ENCODE data around the gene SPTBN2.
"Not testable (repeated sequence)": the region's sequence is repeated elsewhere in the genome, so short reads cannot be mapped to it uniquely, and the experiment has no call there.

Gene SPTBN2

DNA sequence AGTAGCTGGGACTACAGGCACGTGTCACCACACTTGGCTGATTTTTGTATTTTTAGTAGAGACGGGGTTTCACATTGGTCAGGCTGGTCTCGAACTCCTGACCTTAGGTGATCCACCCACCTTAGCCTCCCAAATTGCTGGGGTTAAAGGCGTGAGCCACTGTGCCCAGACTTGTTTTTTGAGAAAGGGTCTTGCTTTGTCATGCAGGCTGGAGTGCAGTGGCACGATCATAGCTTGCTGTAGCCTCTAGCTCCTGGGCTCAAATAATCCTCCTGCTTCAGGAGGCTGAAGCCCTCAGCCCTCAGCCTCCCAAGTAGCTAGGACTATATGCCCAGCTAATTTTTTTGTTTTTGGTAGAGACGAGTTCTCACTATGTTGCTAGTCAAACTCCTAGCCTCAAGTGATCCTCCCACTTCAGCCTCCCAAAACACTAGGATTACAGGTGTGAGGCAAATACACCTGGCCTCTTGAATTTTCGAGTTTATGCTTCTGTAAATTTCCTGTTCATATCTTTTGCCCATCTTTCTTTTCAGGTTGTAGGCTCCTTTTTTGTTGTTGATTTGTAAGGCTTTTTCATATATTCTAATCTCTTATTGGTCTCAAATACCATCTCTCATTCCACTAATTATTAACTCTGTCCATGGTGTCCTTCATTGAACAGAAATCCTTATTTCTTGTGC, 47.9 kb downstream of the SPTBN2 start:
- no peak for DNase-seq

DNA sequence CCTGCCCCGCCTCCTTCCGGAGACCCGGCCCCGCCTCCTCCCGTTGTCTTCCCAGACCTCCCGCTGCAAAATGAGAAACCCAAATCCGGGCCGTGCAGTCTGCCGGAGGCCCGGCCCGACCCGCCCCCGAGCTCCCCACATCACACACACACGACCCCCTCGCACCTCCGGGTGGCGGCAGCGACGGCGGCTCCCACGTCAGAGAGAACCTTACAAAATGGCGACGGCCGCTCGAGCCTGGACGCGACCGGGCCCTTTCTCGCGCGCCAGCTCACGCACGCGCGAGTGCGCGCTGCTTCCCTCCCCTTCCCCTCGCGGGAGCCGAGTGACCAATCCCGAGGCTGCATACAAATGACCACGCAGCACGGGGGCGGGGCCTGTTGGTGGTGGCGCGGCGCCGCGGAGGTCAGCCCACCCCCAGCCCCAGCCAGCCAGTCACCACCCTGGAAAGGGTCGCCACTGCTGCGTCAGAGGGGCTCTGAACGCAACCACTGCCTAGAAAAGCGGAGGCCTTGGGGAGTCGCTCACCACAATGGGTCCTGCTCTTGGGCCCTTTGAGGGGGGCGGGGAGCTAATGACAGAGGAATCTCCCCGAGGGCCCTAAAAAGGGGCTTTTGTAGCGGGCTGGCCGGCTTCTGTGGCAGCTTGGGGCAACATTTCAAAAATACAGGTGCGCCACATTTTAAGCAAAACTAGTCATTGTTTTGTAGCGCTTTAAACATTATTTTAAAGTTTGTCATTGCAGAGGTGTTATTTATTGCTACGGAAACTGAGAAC, 51.2 kb downstream of the SPTBN2 start, which contains the start of gene RBM4B:
Gene RBM4B (minus strand): TSS at position 289 of the 777 bp plus-strand sequence. CDS start 808 bp downstream, outside the sequence.
- peak; percentile 95 for DNase-seq

DNA sequence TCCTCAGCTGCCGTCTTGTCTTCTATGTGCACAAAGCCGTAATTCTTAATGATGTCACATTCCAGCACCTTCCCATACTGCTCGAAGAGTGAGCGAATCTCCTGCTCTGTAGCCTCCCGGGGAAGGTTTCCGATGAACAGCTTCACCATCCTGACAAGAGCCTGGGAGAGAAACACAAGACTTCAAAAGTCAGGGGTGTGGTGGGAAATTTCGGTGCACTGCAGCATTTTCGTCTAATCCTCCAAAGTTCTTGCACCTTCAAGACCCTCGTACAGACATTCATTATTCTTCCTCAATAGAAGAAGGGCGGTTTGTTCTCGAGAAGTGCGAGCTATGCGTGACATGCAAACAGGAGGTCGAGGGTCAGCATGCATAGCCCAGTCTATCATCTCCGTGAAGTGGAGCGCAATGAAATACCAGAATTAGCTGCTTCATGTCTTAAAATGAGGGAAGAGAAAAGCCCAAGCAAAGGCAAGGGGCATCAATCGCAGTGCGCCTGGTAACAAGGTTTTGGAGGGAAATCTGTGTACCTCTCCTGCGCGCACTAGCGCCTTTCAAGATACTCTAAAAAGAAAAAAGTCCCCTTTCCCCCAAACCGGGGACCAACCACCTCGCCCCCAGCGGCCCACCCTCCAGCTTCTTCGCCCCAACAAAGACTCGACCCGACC, 52.0 kb downstream of the SPTBN2 start:
- no peak for DNase-seq

DNA sequence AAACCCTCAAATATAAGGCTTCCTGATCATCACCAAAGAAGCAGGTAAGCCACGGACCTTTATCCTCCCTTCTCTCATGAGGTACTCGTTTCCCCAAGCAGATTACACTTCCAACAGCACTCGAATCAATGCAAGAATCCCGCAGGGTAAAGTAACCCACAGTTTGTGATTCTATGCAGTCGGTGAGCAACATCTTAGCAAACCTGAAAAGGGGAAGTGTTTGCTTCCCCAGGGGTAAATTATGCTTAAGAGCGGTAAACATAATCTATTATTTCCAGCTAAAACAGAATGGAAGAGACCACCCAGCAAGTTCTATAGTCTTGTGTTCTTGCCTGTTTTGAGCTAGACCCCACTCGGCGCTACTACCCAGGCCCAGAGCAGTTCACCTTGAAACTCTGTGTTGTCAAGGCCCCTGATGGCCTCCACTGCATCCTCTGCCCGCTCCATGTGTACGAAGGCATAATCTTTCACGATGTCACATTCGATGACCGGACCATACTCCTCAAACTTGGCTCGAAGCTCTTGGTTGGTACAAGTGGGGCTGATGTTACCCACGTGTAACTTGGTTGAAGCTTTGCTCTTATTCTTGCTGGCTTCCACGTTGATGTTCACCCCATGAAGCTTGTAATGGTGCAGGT, 52.6 kb downstream of the SPTBN2 start:
- no peak for DNase-seq

DNA sequence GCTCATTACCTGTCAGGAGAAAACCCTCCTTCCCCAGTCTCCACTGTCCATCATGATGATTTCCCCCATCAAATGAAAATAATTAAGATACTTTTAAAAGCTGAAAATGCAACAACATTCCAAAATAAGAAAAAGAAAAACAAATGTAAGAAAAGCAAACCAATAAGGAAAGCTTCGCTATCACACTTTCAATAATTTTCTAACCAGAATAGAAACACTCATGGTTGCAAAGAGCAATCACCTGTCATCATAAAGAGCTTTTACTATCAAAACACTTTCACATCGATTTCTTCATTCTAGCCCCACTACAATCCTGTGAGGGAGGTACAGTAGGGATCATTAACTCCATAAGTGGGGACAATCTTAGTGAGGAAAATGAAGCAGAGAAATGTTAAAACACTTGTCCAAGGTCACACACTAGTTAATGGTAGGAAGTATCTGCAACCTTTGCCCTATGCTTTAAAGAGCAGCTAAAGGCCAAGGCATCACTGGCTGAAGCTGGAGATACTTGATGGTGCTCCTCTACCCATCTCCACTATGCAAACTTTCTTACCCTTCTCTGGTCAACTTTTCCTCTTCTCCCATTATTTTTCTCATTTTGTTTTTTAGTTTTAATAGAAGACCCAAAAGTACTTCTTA, 53.9 kb downstream of the SPTBN2 start:
- DNase-seq: no peak

DNA sequence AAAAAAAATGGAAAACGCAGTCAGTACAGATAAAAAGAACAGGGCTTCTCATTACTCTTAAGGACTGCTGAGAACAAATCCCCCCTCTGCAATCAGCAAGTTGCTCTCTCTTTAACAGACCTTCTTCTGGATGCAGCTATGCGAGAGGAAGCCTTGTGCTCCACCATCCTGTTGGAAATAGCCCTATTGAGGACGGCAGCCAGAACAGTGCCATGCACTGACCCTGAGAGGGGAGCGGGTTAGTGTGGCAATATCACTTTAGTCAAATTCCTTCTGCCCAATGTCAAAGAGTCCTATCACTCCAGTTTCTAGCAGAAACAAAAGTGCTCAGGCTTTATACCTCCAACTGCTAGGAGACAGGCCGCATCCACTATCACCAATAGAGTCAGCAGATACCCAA, 58.2 kb downstream of the SPTBN2 start:
- DNase-seq: no peak

DNA sequence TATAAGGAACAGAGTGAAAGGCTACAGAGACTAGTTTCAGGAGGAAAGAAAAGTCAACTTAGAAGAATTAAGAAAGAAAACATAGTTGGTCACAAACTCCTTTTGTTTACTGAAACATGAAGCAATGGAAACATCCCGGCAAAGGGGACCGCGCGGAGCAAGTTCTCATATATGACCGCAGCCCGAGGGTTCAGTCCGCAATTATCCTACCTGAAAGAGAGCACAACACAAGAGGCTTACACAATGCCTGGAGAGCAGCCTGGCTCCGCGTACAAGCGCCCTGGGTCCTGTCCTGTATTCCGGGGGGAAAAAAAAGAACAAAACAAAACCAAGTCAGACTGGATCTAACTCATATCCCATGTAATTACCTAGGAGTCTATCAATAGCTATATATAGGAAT, 63.6 kb downstream of the SPTBN2 start:
- no peak for DNase-seq

DNA sequence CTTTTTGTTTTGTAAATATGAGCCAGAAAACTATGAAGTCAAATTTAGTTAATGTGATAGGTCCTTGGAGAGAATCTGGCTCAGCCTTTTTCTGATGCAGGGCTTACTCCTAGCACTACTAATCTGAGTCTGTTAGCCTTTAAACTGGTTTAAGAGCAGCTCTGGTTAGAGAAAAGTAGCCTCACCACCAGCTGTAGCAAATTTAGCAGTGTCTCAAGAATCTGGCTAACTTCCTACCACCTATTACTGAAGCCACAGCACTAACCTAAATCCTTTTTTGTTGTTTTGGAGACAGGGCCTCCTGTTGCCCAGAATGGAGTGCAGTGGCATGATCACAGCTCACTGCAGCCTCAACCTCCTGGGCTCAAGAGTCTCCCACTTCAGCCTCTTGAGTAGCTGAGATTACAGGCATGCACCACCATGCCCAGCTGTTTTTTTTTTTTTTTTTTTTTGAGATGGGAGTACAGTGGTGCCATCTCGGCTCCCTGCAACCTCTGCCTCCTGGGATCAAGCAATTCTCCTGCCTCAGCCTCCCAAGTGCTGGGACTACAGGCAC, 65.2 kb downstream of the SPTBN2 start:
- no peak for DNase-seq

DNA sequence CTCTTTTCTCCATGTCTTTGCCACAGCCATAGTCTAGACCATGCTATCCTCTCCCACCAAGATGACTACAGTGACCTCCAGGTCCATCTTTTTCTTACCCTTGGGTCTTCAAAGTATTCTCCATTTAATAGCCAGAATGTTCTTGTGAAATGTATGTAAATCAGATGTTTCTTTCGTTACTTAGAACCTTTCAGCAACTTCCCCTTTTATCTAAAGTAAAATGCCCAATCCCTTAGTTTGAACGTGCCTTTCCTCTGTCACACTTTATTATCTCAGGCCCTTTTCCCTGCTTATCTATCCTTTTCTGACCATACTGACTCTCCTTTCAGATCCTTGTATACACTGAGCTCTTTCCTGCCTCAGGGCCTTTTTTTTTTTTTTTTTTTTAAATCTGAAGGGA, 69.3 kb downstream of the SPTBN2 start:
- no peak for DNase-seq

DNA sequence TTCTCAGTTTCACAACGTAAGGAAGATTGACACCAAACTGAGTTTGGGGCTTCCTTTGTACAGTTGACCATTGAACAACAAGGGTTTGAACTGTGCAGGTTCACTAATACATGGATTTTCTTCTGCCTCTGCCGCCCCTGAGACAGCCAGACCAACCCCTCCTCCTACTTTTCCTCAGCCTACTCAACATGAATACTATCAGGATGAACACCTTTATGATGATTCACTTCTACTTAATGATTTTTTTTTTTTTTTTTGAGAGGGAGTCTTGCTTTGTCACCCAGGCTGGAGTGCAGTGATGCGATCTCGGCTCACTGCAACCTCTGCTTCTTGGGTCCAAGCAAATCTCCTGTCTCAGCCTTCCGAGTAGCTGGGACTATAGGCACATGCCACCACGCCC, 75.9 kb downstream of the SPTBN2 start:
- no peak for DNase-seq

DNA sequence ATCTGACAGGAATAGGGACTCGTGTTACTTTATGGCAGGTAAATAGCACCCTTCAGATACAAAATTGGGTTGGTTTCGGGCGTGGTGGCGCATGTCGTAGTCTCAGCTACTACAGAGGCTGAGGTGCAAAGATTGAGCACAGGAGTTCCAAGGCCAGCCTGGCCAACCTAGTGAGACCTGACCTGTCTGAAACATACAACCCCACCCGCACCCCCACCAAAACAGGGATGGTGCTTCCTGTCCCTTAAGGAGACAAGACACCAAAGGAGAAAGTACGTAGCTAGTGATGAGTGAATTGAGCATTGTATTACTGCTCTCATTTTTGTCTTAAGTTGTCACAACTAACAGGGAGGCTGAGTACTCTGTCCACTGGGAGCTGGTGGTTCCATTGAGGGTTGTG, 76.4 kb downstream of the SPTBN2 start:
- DNase-seq: no peak

DNA sequence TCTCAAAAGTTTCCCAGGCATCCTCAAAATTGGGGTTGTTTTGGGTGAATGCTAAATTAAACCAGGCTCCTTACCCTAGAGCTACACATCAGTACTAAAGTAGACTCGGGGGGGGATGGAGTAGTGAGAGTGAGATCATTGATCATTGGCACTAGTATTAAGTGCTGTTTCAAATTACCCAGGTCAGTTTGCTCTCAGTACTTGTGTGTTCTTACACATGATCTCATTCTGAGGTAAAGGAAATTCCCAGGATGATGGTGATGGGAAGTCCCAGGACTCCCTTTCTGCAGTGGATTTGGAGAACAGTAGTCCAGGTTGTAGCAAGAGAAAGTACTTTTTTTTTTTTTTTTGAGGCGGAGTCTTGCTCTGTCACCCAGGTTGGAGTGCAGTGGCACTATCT, 78.0 kb downstream of the SPTBN2 start:
- DNase-seq: no peak

DNA sequence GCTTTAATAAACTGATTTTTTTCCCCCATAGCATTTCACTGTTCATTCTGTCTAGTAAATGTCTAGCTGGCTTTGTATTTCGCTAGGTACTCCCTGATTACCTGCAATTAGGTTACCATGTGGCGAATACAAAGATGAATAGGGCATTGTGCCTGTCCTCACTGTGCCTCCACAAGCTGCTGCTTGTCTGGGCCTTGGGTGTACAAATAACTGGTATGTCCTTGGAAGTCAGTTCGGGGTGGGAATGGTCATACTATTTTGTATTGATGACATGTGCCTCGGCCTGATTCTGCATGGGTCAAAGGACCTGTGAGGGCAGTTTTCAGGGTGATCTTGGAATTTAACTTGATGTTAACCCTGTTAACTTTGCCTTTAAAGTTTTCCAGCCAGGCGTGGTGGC, 79.1 kb downstream of the SPTBN2 start:
- no peak for DNase-seq

DNA sequence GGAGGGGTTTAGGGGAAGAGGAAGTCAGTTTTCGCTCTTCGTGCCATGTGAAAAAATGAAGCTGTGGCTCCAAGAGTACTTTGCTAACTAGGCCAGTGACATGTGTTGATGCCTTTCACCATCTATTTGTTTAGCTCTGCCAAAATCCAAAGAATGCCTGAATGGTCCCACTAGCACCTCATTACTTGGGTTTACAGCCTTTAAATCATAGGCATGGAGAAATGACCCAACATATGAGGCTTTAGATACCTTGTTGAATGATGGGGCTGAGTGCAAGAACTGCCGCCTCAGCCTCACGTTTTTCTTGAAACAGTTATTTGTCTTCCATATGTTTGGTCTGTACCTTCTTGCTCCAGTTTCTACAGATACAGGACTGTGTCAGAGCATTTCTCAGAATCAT, 82.2 kb downstream of the SPTBN2 start:
- DNase-seq: no peak

DNA sequence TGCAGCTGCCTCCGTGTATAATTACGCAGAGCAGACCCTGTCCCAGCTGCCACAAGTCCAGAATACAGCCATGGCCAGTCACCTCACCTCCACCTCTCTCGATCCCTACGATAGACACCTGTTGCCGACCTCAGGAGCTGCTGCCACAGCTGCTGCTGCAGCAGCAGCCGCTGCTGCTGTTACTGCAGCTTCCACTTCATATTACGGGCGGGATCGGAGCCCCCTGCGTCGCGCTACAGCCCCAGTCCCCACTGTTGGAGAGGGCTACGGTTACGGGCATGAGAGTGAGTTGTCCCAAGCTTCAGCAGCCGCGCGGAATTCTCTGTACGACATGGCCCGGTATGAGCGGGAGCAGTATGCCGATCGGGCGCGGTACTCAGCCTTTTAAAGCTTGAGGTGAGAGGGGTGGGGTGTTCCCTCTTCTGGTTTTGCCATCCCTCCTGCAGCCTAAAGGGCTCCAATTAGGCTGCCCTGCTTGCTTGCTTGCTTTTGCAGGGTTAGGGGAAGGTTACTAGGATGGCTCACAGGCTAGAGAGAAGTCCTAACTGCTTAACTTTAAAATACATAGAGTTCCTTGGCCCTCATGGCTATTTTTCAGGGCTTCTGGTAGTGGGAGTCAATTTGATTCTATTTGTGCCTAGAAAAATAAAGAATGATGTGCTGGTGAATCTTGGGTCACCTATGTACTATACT, 85.1 kb downstream of the SPTBN2 start:
- DNase-seq: no peak

DNA sequence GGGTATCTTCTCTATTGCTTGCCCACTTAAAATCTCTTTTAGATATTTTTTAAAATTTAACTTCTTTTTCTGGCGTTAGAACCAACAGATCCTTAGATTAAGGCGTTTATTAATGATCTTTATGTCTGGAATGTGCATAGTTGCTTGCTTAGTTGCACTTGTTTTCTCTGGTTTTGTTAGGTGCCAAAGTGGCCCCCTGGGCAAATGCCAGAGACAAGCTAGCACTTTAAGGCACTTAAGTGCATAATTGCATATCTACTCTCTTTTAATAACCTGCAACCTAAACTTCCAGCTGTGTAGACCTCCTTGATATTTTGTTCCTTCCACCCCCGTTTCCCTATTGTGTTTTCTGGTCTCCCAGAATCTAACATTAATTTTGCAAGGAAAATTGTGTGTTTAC, 87.2 kb downstream of the SPTBN2 start:
- no peak for DNase-seq

DNA sequence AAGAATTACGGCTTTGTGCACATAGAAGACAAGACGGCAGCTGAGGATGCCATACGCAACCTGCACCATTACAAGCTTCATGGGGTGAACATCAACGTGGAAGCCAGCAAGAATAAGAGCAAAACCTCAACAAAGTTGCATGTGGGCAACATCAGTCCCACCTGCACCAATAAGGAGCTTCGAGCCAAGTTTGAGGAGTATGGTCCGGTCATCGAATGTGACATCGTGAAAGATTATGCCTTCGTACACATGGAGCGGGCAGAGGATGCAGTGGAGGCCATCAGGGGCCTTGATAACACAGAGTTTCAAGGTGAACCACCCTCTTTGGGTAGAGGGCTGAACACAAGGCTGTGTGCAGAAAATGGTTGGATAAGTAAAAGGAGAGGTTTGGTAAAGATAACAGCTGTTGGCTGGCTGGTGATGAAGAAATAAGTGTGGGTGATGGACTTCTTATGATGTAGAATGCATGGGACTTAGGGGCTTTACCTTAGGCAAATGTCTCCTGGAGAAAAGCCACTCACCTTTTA, 89.1 kb downstream of the SPTBN2 start:
- DNase-seq: not testable (repeated sequence)

DNA sequence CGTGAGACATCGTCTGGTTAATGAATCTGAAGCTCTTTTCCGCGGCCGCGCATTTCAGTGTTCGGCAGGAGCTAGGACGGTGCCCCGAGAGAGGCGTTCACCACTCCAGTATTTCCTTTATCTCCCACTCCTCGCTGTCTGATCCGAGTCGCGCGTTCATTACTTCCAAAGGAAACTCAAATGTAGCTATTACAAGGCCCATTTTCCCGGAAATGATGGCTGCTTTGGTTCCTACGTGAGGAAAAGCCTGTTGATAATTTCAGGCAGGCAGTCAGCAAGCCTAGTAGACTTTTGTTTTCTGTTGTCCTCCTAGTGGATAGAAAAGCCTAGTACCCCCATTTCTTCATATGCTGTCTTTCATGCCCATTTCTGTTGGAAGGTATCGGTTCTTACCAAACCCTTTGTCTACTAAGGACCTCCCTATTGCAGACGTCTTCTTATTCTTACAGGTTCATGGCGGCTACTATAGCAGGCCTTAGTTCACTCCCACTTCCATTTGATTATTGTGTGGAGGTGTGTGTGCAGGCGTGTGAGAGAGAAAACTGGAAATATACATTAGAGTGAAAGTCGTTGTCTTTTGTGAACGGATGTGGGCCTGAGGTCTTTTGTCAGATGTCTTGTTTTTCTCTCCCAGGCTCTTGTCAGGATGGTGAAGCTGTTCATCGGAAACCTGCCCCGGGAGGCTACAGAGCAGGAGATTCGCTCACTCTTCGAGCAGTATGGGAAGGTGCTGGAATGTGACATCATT, 89.8 kb downstream of the SPTBN2 start:
- peak; percentile 33 for DNase-seq

DNA sequence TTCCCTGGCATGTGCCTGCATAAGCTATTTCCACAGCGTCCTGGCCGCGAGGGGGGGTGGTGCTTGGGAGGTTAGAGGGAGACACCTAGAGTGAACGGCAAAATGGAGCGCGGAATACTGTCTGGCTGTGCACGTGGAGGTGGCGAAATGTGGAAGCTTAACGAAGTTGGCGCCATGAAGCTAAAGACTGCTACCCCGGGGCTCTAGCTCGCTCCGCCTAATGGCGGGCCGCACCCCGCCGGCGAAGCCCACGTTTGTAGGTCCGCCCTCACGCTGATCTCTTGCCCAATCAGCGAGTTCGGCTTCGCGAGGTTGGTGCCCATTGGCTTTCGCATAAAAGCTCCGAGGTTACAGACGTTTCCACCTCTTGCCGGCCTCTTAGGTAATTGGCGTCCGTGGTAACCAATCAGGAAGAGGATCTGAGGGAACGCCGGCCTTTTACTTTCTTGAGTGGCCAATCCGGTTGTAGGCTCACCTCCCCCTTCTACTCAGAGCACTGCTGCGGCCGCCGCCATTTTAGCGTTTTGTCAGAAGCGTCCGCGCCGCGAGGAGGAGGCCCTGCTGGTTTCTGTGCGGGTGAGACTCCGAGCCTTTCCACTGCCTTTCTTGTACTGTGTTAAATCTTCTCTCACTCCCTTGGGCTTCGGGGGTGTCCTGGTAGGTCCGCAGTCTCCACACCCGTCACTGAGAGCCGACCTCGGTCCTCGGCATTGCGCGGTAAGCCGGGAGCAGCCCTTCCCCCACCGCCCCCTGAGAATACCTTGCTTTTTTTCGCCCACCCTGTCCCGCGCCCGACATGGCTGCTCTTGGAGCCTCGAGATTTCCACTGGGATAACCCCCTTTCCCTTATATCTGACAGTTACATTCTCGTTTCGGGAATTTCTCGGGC, 90.6 kb downstream of the SPTBN2 start, which contains the start of gene RBM4:
Gene RBM4 (plus strand): TSS at position 527 of the 889 bp plus-strand sequence. CDS start 1,009 bp downstream, outside the sequence.
- peak; percentile 100 for DNase-seq
